Measurements from ENCODE around the gene GALNT2. TPM values are rescaled to one million over a fixed set of nuclear protein-coding genes. Genes with fewer than 3 reads are reported as not detected.
A peak's percentile ranks its signal among the peaks of the same experiment; 100 is the strongest.

GALNT2 gene
- polyA plus RNA-seq, 2 of the 4 experiments (the other 2 are of a cell fraction): 66.9 to 114 TPM

- TF ChIP-seq JUNB (IDR thresholded peaks at IDR 0.05) (no peak), FOSB (CRISPR knock-in tag; IDR thresholded peaks at IDR 0.05) (peak; percentile 35; the same call in 1 of the 2 replicates)
- Histone ChIP-seq H3K27ac (peak overlapping the region; percentile 94), H3K9me3 (no peaks in the 10 kb centered on the region), H3K4me2 (peak overlapping the region; percentile 100), H3K4me1 (peaks cover 78% of the 10 kb centered on the region), H3K4me3 (peak overlapping the region; percentile 40)
- 3% methylated on average over 12 of the region's 12 CpGs for WGBS (ENCODE audit: missing lambda C conversion rate)
- POLR2A ChIA-PET: interaction anchor here (0.5 to 3.7 kb wide), 3 partner anchors 13 to 38 kb away, joined by 4 to 35 read pairs (median 6); partner anchors contain the start of gene GALNT2
- CTCF ChIA-PET: interaction anchor here (0.6 to 2.7 kb wide), 8 partner anchors 10 to 581 kb away, joined by 3 to 25 read pairs (median 4); no protein-coding TSS in a partner anchor
- DNase-seq (ENCODE audit: low read depth in 1 of 2, low spot score in 1 of 2) (no peak), FAIRE-seq (no peak), ATAC-seq (peak; percentile 2 to 17; a peak in 5 of 6 replicates)
Observed at GRCh38 chr1:230105245-230105753, 38.3 kb downstream of the GALNT2 start.

- Histone ChIP-seq H3K4me3 (peak overlapping the region; percentile 40), H3K4me1 (peaks cover 79% of the 10 kb centered on the region), H3K4me2 (peak overlapping the region; percentile 100), H3K27ac (peak overlapping the region; percentile 94), H3K9me3 (no peaks in the 10 kb centered on the region)
- POLR2A ChIA-PET: interaction anchor here (0.5 to 3.7 kb wide), 2 partner anchors 14 to 20 kb away, joined by 4 to 35 read pairs; no protein-coding TSS in a partner anchor
- ATAC-seq: peak; percentile 62 to 67
- WGBS (ENCODE audit: missing lambda C conversion rate): 5% methylated on average over 10 of the region's 10 CpGs
- FAIRE-seq: peak; percentile 74
- DNase-seq (ENCODE audit: low read depth in 1 of 2, low spot score in 1 of 2): peak; percentile 86 to 89
- CTCF ChIA-PET: interaction anchor here (1.0 to 2.7 kb wide), 7 partner anchors 9 to 36 kb away, joined by 3 to 25 read pairs (median 4); no protein-coding TSS in a partner anchor
- TF ChIP-seq KDM1A (IDR thresholded peaks at IDR 0.05; ENCODE audit: low read depth) (no peak), FOSB (CRISPR knock-in tag; IDR thresholded peaks at IDR 0.05) (no peak; the same call in 1 of the 2 replicates), PBX3 (IDR thresholded peaks at IDR 0.05) (0 out of 2 replicates have a peak, but pooled peaks have one; percentile 37), ESRRA (IDR thresholded peaks at IDR 0.05; ENCODE audit: borderline replicate concordance, low read length) (no peak), ATOH8 (CRISPR knock-in tag; IDR thresholded peaks at IDR 0.05; ENCODE audit: low read depth) (no peak), JUN (IDR thresholded peaks at IDR 0.05) (peak; percentile 62 to 80; a peak in 4 of 5 replicates), HES2 (IDR thresholded peaks at IDR 0.05) (peak; percentile 66; the same call in 1 of the 2 replicates), CHD2 (IDR thresholded peaks at IDR 0.05; ENCODE audit: low read length, partially characterized antibody) (no peak), CTCF (IDR thresholded peaks at IDR 0.05) (no peak), HOXA7 (CRISPR knock-in tag; IDR thresholded peaks at IDR 0.05) (no peak), KDM5A (IDR thresholded peaks at IDR 0.05) (no peak), EHMT2 (IDR thresholded peaks at IDR 0.05; ENCODE audit: low read depth) (no peak), HOXB5 (CRISPR knock-in tag; IDR thresholded peaks at IDR 0.05) (no peak), ZC3H11A (IDR thresholded peaks at IDR 0.05) (no peak), EHF (CRISPR knock-in tag; IDR thresholded peaks at IDR 0.05) (no peak), MAFK (IDR thresholded peaks at IDR 0.05; ENCODE audit: partially characterized antibody) (peak; percentile 81), PHF8 (IDR thresholded peaks at IDR 0.05; ENCODE audit: borderline replicate concordance, low read depth) (no peak), NFE2L2 (conservative IDR thresholded peaks at IDR 0.05; ENCODE audit: low read length) (no peak), EP300 (IDR thresholded peaks at IDR 0.05) (peak; percentile 80 to 84; a peak in 2 of 5 replicates), CBX2 (IDR thresholded peaks at IDR 0.05; ENCODE audit: borderline replicate concordance, low read depth) (no peak), RNF2 (IDR thresholded peaks at IDR 0.05; ENCODE audit: borderline replicate concordance, low read depth) (no peak), CHD4 (IDR thresholded peaks at IDR 0.05; ENCODE audit: borderline replicate concordance) (no peak), RCOR1 (IDR thresholded peaks at IDR 0.05; ENCODE audit: low read depth, low read length) (no peak), ZNF302 (CRISPR knock-in tag; IDR thresholded peaks at IDR 0.05) (no peak), HEYL (CRISPR knock-in tag; IDR thresholded peaks at IDR 0.05) (no peak), TP53 (CRISPR knock-in tag; IDR thresholded peaks at IDR 0.05) (no peak), USF2 (IDR thresholded peaks at IDR 0.05) (no peak), RFX5 (IDR thresholded peaks at IDR 0.05) (no peak), ZSCAN20 (CRISPR knock-in tag; IDR thresholded peaks at IDR 0.05) (no peak), E2F6 (IDR thresholded peaks at IDR 0.05; ENCODE audit: borderline replicate concordance, low read depth) (no peak)
Observed at GRCh38 chr1:230105754-230106625, 39.0 kb downstream of the GALNT2 start.

Measured in A549 (cell line).